Omental fat pad (tissue), 4 donors: ENCODE results near the gene SLC39A11. TPM values are rescaled to one million over a fixed set of nuclear protein-coding genes. Genes with fewer than 3 reads are reported as not detected.

Experiments used
- ATAC-seq: fragments of 150-250 bp; one replicate; pipeline ENCODE4 v1.9.1; 2016; ENCODE audit warnings: mild to moderate bottlenecking, moderate library complexity; ENCODE audit not compliant: low FRiP score
- DNase-seq: peaks from one replicate; pipeline ENCODE4 v3.0.0-alpha.2; 2019; ENCODE audit warnings: low spot score
- CTCF ChIP-seq, 3 donors: fragments of 450-650 bp; IDR thresholded peaks; one replicate each; pipeline ENCODE4 v1.5.1; 2016 to 2017; ENCODE audit warnings: antibody characterized with exemption in 3 of 3, mild to moderate bottlenecking in 3 of 3, moderate library complexity in 2 of 3
- total RNA-seq, 4 donors: library from RNA; depleted of rRNA; stranded (reverse); fragments of >200 nt; gene quantifications; one replicate each; pipeline ENCODE4 v1.1.0, GENCODE V29; 2016

The SLC39A11 gene
- total RNA-seq, 4 donors from 2014 or later = 18.8 to 42.4 (median 31.3) TPM

- no peak for TF ChIP-seq CTCF (IDR thresholded peaks at IDR 0.05)
- ATAC-seq (no peak), DNase-seq (no peak)
These were observed 390.3 kb downstream of the SLC39A11 start for GRCh38 chr17:72702136-72702735.

DNA sequence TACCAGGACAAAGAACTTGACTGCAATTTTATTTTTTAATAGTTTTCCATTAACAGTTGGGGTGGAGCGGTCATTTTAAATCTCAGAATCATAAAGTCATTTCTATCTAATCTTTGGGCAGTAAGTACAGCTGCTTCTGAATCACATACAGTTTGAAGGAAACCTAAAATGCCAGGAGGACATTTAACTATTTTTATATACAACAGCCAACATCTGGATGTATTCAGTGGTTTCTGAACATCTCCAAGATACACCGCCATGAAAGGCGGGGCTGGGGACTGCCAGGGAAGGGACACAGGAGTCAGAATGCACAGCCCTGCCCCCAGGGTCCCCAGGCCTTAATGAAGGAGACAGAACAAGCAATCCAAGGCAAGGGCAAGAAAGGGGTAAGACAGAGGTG is 392.3 kb downstream of the SLC39A11 start:
- no peak for ATAC-seq
- no peak for TF ChIP-seq CTCF (IDR thresholded peaks at IDR 0.05)
- DNase-seq = no peak

DNA sequence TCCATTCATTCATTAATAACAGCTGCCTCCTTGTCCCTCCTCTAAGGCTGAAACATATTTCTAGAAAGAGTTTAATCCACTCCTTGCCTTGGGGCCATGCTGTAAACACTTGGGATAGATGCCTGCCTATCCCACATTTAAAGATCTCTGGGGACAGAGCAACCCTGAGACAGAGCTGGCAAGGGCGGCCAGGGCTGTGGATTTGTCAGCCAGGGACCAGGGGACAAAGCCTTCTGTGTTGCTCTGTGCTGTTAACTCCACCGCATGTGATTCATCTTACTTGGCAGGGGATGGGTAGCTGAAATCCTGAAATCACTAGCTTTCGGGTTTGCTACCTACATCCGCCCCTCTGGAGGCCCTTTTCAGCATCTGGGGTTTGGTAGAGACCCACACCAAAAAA is 392.9 kb downstream of the SLC39A11 start:
- TF ChIP-seq CTCF (IDR thresholded peaks at IDR 0.05) = no peak
- DNase-seq (no peak), ATAC-seq (no peak)

DNA sequence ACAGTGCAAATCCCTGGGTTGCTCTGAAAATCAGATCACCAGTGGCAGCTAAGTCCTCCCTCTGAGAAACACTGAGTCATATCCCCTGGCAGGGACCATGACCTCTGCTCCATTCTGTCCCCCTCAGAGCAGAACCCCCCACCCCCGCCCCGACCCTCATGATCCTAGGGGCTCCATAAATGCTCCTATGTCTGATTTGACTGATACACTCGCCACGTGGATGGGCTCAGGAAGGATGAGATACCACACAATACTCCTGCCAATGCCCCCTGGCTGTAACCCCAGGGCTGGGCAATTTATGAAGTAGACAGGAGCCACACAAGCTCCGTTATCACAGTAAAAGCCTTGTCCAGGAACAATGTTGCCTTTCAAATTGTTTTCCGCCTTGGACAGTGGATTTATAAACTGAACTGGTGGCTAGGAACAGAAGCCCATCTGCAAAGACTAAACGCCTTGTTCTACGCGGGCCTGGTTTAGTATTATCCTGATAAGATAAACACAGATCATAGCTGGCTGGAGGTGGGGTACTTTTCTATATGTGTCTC is 394.8 kb downstream of the SLC39A11 start:
- TF ChIP-seq CTCF (IDR thresholded peaks at IDR 0.05) = no peak
- DNase-seq (no peak), ATAC-seq (no peak)

GRCh38 chr17:72696721-72697120 is 395.8 kb downstream of the SLC39A11 start:
- TF ChIP-seq CTCF (IDR thresholded peaks at IDR 0.05) = no peak
- ATAC-seq = no peak
- no peak for DNase-seq

DNA sequence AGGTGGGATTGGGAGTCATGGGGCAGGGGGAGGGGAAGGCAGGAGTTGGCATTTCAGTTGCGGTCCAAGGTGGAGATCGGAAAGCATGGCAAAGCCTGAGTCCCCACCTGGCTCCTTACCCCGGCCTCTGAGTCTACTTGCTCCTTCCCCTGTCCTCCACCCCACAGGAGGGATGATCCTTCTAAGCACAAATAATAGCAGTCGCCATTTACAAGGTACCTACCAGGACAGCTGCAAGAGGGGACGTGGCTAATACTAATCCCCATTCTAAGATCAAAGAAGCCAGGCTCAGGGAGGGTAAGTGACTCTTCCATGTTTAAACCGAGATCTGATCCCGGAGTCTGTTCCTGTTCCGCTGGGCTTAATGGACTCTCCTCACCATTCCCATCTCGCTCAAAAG is 396.3 kb downstream of the SLC39A11 start:
- no peak for TF ChIP-seq CTCF (IDR thresholded peaks at IDR 0.05)
- DNase-seq = no peak
- no peak for ATAC-seq

GRCh38 chr17:72693956-72694355 is 398.5 kb downstream of the SLC39A11 start:
- no peak for TF ChIP-seq CTCF (IDR thresholded peaks at IDR 0.05)
- DNase-seq (no peak), ATAC-seq (no peak)
